Erythroblast (primary cell): ENCODE measurements around the gene BRF1.

Experiments used
- DNase-seq, 2 experiments: peaks; one replicate each; lab custom pipeline; 2025; lab: John Stamatoyannopoulos, UW
- GATA1 ChIP-seq: IDR thresholded peaks from 2 replicates; pipeline ENCODE4 v1.6.1; 2011; ENCODE audit warnings: low read depth, mild to moderate bottlenecking, control low read depth, low read length, moderate library complexity
- POLR2A ChIP-seq: IDR thresholded peaks from 2 replicates; pipeline ENCODE4 v1.6.1; 2011; ENCODE audit warnings: mild to moderate bottlenecking, low read length

Gene BRF1

DNA sequence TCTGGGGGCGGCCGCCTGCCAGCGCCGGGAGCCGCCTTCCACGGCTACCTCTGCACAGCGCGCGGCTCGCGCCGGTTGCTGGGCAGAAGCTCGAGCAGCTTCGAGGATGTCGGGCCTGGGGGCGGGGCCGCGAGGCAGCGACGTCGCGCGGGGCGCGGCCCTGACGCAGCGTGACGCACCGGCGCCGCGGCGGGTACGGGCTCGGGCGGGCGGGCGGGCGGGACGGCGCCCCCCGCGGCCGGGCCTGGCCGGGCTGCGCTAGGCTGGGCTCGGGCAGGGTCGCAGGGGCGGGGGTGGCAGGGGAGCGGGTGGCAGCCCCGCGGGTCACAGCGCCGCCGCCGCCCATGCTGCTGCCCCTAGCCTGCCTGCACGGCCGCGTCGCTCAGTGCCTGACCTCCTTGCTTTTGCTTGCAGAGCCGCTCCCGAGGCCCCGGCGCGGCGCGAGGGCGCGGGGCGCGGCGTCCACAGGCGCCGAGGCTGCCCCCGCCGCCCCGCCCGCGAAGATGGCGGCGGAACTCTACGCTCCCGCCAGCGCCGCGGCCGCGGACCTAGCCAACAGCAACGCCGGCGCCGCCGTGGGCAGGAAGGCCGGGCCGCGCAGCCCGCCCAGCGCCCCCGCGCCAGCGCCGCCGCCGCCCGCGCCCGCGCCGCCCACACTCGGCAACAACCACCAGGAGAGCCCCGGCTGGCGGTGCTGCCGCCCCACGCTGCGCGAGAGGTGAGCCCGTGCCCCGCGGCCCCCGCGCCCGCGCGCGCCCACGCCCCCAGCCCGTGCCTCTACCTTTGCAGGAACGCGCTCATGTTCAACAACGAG, 52.2 kb downstream of the BRF1 start, which contains the start of gene BTBD6:
BTBD6 (plus strand) TSS at position 166 of the 814 bp plus-strand sequence; CDS start at position 345, 179 bp downstream.
- TF ChIP-seq GATA1 (no peak), POLR2A (peak; percentile 33)
- DNase-seq = peak; percentile 91 to 95

DNA sequence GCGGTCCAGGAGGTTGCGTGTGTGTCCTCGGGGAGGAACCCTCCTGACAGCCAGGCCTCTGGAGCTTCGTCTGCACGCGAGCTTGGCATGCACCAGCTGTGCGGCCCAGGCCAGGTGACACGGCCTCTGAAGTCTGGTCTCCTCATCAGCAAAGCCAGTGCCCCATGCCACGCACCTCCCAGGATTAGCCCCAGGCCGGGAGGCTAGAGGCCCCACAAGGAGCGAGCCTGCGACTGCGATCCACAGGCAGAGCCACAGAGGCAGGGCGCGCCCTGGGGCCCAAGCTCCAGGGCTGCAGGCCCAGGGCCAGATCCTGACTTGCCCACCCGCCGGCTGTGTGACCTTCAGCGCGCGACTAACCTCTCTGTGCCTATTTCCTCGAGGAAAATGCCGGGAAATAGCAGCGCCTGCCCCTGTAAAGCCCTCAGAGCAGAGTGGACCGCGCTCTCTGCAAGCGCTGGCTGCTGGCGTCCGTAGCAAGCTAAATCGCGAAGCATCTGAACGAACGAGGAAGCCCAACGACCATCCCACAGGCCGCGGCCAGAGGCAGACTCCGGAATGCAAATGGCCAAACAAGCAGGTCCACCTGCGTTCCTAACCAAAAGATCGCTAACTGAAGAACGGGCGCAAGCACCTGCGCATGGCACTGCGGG, 53.0 kb downstream of the BRF1 start:
- DNase-seq = no peak
- TF ChIP-seq GATA1 = no peak
- no peak for TF ChIP-seq POLR2A

DNA sequence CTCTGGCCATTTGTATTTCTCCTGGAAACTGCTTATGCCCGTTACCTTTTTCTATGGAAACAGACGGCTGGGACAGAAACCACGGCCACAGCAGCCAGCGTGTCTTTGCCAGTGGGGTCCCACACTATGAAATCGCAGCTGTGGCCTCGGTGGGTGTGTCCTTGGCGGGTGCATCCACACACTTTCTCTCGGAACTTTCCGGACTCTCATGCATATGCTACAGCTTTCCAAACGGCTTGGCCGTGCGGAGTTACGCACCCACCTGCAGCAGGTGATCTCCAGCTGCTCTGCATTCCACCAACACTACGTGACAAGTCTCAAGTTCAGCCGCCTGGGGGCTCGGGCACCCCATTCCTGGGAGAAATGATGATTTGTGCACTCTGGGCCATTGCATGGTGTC, 53.8 kb downstream of the BRF1 start:
- no peak for TF ChIP-seq POLR2A
- TF ChIP-seq GATA1 = no peak
- no peak for DNase-seq

- no peak for DNase-seq
- TF ChIP-seq POLR2A = no peak
- TF ChIP-seq GATA1 = no peak
Observed at GRCh38 chr14:105244334-105244733, 56.5 kb downstream of the BRF1 start.

- DNase-seq = no peak
- TF ChIP-seq POLR2A (no peak), GATA1 (no peak)
Observed at GRCh38 chr14:105241641-105242040, 59.2 kb downstream of the BRF1 start.

- TF ChIP-seq POLR2A (no peak), GATA1 (no peak)
- DNase-seq = no peak
Observed at GRCh38 chr14:105240811-105241576, 59.8 kb downstream of the BRF1 start.

- TF ChIP-seq GATA1 = no peak
- TF ChIP-seq POLR2A = no peak
- no peak for DNase-seq
Observed at GRCh38 chr14:105229099-105229655, 71.6 kb downstream of the BRF1 start.

DNA sequence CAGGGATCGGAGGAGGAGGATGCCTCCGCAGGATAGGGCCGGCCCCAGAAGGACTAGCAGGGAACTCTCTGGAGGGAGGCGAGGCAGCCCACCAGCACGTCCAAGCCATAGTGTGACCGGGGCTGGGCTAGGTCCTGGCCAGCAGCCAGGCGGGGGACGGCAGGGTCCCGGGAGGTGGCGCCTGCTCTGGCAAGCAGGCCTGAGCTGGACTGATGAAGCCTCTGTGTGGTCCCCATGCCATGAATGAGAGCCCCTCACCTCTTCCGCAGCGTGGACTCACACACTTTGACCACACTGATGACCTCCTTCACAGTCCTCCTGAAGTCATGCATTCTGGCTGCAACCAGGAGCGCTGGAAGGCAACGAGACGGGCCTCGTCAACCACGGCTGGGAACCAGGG, 72.2 kb downstream of the BRF1 start:
- no peak for DNase-seq
- TF ChIP-seq POLR2A (no peak), GATA1 (no peak)

- no peak for TF ChIP-seq POLR2A
- TF ChIP-seq GATA1 = no peak
Observed at GRCh38 chr14:105227346-105227745, 73.5 kb downstream of the BRF1 start.

GRCh38 chr14:105226198-105226597, 74.6 kb downstream of the BRF1 start:
- TF ChIP-seq POLR2A (no peak), GATA1 (no peak)
- no peak for DNase-seq

More at GRCh38 chr14:105227346-105227745, 73.5 kb downstream of the BRF1 start:
- DNase-seq = no peak

GRCh38 chr14:105224845-105225570, 75.8 kb downstream of the BRF1 start:
- TF ChIP-seq POLR2A (no peak), GATA1 (no peak)
- DNase-seq = no peak

DNA sequence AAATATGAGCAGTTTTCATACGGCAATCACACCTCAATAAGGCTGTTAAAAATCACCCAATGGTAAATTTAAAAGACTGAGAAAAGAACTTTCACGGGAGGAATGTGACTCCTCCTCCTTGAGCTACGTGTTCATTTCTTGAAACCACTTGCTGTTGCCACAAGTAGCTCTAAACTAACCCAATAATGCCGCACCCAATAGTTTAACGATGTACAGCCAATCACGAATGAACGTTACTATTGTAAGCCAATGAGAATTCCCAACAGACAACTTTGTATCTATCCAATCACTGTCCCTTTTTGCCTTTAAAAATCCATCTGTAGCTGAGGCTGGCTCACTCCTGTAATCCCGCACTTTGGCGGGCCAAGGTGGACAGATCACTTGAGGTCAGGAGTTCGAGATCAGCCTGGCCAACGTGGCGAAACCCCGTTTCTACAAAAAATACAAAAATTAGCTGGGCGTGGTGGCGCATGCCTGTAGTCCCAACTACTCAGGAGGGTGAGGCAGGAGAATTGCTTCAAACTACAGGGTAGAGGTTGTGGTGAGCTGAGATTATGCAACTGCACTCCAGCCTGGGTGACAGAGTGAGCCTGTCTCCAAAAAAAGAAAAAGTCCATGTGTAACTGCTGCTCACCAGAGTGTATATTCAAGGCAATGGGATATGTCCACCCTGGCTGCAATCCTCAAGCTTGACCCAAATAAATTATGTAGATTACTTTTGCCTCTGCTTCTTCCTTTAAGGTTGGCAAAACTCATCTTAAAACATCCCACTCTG, 76.8 kb downstream of the BRF1 start:
- no peak for DNase-seq
- no peak for TF ChIP-seq GATA1
- TF ChIP-seq POLR2A = no peak

- TF ChIP-seq GATA1 = no peak
- TF ChIP-seq POLR2A = no peak
- no peak for DNase-seq
Observed at GRCh38 chr14:105223260-105223659, 77.5 kb downstream of the BRF1 start.
